GM19035 (cell line): ENCODE data around the gene WNT11.
A peak's percentile ranks its signal among the peaks of the same experiment; 100 is the strongest.

Source experiments
- ATAC-seq: cut with Tn5 transposase; IDR thresholded peaks from one replicate; pipeline ENCODE4 v1.9.1; 2021; ENCODE audit not compliant: unreplicated experiment

WNT11 gene

GRCh38 chr11:76176463-76176862, 29.8 kb downstream of the WNT11 start:
- ATAC-seq: no peak

DNA sequence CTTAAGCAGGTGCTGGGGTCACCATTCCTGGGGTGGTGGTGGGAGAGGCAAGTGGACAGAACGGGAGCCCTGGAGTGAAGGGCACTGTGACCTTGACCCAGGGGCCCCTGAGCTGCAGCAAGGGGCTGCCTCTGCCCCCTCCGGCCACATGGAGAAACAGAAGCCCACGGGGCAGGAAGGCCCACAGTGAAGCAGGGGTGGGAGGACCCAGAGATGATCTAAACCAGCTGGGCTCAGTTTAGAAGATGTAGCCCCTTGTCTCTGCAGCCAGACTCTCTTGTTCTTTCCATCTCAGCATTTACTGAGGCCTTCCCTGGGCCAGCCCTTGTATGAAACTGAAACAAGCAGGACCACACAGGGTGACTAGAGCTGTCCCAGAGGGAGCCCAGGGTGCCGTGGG, 30.5 kb downstream of the WNT11 start:
- ATAC-seq: no peak

DNA sequence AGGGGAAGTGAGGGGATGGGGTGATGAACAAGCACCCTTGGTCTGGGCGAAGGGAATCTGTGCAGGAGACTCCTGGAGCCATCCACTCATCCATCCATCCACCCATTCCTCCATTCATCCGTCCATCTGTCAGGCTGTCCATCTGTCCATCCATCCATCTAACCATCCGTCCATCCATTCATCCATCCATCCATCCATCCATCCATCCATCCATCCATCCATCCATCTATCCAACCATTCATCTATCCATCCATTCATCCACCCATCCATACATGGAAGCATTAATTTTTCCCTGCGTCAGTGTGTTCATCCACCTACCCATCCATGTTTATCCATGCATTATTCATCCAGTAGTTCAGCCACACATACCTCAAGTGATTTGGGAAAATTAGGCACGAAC, 32.0 kb downstream of the WNT11 start:
- no peak for ATAC-seq

- no peak for ATAC-seq
These were observed 32.6 kb downstream of the WNT11 start for GRCh38 chr11:76173663-76174062.

DNA sequence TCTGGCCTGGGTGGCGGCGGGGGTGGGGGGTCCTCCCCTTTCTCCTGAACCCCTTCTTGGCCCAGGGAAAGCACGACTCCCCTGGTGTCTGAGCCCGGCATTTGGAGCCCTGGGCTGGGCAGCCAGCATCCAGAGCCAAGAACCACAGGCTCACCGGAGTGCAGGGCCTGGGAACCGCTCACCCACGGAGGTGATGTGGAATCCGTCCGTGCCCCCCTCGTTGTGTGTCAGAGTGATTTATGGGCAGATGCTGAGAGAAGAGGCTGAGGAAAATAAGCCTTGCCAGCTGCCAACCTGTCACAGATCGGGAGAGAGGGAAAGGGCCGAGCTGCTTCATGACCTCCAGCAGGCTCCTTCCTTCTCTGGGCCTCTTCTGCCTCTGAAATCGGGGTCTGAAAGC, 33.7 kb downstream of the WNT11 start:
- ATAC-seq: no peak

- no peak for ATAC-seq
These were observed 35.8 kb downstream of the WNT11 start for GRCh38 chr11:76170468-76170867.

DNA sequence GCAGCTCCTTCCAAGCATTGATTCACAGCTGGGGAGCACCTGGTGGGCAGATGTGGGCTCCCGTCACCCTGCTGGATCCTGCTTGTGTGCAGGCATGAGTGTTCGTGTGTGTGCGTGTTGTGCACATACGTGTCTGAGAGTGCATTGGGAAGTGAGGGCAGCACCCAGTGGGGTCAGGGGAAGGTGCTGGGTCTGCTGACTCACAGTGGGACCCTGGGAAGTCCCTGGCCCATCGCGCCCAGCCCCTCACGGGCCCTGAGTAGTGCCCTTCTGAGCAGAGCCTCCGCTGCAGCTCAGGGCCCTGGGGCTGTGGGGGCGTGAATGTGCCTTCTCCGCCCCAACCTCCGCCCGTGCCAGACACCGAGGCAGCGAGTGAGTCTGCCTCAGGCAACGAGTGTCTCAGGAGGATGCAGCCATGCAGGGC, 36.8 kb downstream of the WNT11 start:
- ATAC-seq: no peak

DNA sequence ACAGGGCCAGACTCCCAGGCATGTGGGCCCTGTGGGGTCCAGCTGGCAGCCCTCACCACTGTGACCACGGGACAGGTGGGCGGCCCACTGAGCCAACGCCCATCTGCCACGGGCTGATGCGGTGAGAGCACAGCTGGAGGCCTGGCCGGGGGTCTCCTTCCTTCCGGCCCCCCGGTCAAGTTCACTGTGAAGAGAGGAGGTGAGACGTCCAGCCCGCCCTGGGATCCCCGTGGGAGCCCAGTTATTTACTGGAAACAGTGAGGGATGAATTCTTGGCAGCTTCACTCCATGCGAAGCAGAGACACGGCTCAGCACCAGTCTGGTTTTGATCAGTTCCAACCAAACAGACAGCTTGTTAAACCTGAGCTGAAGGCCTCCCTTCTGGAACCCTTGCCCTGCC, 38.7 kb downstream of the WNT11 start:
- no peak for ATAC-seq

- ATAC-seq: peak; percentile 56
These were observed 40.0 kb downstream of the WNT11 start for GRCh38 chr11:76166314-76166713.

DNA sequence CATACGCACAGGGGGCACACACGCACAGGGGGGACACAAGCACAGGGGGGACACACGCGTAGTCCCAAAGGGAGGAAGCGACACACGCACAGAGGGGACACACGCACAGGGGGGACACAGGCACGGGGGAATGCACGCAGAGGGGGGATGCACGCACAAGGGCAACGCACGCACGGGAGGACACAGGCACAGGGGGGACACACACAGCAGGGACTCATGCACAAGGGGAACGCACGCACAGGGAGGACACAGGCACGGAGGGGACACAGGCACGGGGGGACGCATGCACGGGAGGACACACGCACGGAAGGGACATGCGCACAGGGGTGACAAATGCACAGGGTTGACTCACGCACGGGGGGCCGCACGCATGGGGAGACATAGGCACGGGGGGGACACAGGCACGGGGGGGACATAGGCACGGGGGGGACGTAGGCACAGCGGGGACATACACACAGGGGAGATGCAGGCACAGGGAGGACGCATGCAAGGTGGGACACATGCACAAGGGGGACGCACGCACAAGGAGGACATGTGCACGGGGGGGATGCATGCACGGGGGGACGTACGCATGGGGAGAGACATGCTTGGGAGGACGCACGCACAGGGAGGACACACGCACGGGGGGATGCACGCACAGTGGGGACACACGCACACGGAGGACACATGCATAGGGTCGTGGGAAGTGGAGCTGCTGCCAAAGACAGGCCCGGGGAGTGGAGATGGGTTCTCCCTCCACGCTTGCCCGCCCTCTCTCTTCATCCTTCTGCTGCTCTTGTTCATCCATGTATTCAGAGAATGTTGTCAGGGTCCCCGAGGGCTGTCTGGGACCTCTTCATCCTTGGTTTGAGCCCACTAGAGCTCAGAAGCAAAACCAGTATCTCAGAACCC, 41.2 kb downstream of the WNT11 start:
- no peak for ATAC-seq

- ATAC-seq: no peak
These were observed 42.2 kb downstream of the WNT11 start for GRCh38 chr11:76164081-76164480.

GRCh38 chr11:76163289-76163880, 42.9 kb downstream of the WNT11 start:
- no peak for ATAC-seq

- ATAC-seq: no peak
These were observed 43.7 kb downstream of the WNT11 start for GRCh38 chr11:76162336-76163288.

GRCh38 chr11:76161261-76161961, 44.9 kb downstream of the WNT11 start:
- ATAC-seq: no peak

DNA sequence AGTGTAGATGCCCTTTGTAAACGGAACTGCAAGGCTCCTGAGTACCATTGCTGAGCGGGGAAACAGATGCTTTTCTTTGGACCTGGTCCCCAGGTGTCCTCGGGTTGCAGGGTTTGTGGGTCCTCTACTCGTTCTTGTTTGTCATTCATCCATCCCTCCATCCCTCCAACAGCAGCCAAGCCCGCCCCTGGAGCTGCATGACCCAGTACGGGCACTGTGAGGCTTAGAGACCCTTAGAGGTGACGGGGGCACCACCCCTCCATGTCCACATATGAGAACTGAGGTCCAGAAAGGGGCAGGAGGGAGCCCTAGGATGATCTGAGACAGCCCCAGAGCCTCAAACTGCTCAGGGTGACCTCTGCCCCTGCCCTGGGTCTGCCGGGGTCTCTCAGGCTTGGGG, 45.4 kb downstream of the WNT11 start:
- ATAC-seq: no peak

DNA sequence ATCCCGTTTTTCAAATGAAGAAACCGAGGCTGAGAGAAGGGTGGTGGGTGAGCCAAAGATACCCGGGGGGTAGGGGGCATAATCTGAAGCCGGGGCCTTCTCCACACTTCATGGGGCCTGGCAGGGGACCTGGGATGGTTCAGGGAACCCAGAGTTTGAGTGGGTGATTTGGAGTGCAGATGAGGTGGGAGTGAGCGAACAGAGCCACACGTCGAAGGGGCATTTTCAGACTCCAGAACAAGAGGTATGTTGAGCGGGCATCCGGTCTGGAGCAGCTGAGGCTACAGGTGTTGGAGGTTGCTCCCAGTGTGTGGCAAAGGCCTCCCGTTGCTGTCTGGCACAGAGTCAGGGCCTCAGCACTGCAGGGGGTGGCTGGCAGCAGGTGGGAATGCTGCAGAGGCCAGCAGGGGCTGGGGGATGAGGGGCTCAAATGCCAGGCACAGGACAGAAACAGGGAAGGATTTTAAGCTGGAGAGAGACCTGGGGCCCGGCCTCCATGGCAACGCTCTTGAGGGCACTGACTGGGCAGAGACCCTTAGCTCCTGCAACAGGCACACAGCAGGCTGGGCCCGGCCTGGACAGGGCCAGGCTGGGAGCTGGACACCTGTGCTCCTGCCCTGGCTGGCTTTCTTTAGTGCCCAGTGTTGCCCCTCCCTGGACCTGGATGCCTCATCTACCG, 46.2 kb downstream of the WNT11 start:
- no peak for ATAC-seq

- no peak for ATAC-seq
These were observed 46.9 kb downstream of the WNT11 start for GRCh38 chr11:76159303-76159937.

DNA sequence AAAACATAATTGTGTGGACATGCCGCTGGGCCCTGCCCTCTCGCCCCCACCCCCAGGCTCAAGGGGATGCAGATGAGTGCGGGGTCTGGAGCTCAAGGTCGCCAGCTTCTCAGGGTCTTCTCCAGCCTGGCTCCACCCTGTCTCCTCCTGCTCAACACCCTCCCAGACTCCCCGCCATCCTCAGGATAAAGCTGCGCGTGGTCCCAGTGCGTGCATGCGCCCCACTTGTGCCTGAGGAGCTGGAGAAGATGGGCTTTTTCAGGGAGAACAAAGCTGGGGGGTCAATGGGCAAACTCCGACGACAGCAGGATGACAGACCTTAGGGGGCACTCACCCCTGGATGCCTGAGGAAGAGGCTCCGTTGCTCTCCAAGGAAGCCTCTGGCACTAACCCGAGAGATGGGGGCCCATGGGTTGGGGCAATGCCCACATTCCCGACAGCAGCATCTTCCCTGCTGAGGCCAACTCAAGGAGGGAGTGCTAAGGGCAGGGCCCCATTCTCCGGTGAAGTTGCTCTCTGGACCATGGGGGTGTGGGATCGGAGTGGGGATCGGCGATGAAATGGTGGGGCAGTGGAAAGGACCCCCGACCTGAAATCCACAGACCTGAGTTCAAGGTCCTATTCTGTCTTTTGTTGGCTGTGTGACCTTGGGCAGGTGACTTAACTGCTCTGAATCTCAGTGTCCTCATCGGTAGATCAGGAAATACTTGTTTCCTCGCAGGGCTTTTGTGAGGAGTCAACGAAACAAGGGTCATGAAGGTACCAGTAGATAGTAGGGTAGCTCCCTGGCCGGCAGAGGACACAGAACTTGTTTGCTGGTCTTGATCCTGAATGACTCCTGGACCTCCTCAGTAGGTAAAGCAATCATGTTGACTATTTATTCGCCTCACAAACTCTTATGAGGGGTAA, 47.7 kb downstream of the WNT11 start:
- no peak for ATAC-seq

DNA sequence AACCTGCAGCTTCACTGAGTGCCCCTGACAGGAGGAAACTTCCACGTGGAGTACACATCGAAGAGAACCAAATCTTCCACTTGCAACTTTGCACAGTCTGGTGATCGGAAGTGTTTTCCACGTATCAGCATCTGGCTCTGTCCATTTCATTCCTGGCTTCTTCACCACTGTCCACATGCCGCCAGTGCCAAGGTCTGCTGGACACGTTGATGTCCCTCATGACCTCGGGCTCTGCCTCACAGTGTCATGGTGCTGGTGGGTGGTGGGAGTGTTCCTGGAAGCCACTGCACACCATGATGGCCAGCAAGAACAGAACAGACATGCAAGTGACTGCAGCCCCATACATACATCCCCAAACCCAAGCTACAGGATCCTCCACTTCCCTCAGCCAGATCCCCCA, 48.4 kb downstream of the WNT11 start:
- ATAC-seq: no peak
